ENCODE data around the gene ZSWIM6.

The ZSWIM6 gene

GRCh38 chr5:61301341-61302199 is 30.5 kb upstream of the ZSWIM6 start:
- no peaks in the 10 kb centered on the region for H4K20me1 ChIP-seq (ENCODE audit: insufficient read depth, low read length)
- H3K9me2 ChIP-seq (replicated peaks; ENCODE audit: insufficient read depth, low read length), result no peaks in the 10 kb centered on the region
- TF ChIP-seq EZH2phosphoT487 (IDR thresholded peaks at IDR 0.05; ENCODE audit: low read length) (no peak), EZH2 (optimal IDR thresholded peaks at IDR 0.05; ENCODE audit: low read depth, low read length) (no peak)
- TF ChIP-seq, protein P1, sequence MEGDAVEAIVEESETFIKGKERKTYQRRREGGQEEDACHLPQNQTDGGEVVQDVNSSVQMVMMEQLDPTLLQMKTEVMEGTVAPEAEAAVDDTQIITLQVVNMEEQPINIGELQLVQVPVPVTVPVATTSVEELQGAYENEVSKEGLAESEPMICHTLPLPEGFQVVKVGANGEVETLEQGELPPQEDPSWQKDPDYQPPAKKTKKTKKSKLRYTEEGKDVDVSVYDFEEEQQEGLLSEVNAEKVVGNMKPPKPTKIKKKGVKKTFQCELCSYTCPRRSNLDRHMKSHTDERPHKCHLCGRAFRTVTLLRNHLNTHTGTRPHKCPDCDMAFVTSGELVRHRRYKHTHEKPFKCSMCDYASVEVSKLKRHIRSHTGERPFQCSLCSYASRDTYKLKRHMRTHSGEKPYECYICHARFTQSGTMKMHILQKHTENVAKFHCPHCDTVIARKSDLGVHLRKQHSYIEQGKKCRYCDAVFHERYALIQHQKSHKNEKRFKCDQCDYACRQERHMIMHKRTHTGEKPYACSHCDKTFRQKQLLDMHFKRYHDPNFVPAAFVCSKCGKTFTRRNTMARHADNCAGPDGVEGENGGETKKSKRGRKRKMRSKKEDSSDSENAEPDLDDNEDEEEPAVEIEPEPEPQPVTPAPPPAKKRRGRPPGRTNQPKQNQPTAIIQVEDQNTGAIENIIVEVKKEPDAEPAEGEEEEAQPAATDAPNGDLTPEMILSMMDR (IDR thresholded peaks at IDR 0.05; ENCODE audit: low read length), result no peak
- H3K9ac ChIP-seq (ENCODE audit: low read length), result no peak overlapping the region
- H3K9me3 ChIP-seq (replicated peaks; ENCODE audit: insufficient read depth, low read length), result no peaks in the 10 kb centered on the region
- H3K36me3 ChIP-seq (replicated peaks; ENCODE audit: insufficient read depth, low read length), result no peaks in the 10 kb centered on the region
- peaks cover 32% of the 10 kb centered on the region for H3K4me1 ChIP-seq (ENCODE audit: low read length)
- no peak overlapping the region for H3K27ac ChIP-seq (ENCODE audit: low read length)
- H3K4me2 ChIP-seq (ENCODE audit: low read depth, low read length), result no peak overlapping the region
- H3K4me3 ChIP-seq (ENCODE audit: low read length), result no peak overlapping the region
- no peak for DNase-seq
- H2AFZ ChIP-seq (ENCODE audit: low read length), result no peak overlapping the region
- H3F3A ChIP-seq (ENCODE audit: insufficient read depth, low read length), result peaks cover 8% of the 10 kb centered on the region
- H3K79me2 ChIP-seq (ENCODE audit: low read length), result no peaks in the 10 kb centered on the region
- H3K27me3 ChIP-seq (replicated peaks; ENCODE audit: insufficient read depth, low read length), result no peaks in the 10 kb centered on the region

GRCh38 chr5:61302200-61302563 is 29.9 kb upstream of the ZSWIM6 start:
- no peak overlapping the region for H3K4me2 ChIP-seq (ENCODE audit: low read depth, low read length)
- no peak overlapping the region for H3K27ac ChIP-seq (ENCODE audit: low read length)
- H3K4me1 ChIP-seq (ENCODE audit: low read length), result peaks cover 33% of the 10 kb centered on the region

GRCh38 chr5:61303346-61303745 is 28.7 kb upstream of the ZSWIM6 start:
- Histone ChIP-seq H3K4me2 (ENCODE audit: low read depth, low read length) (peak overlapping the region; percentile 24; the same call in 1 of the 2 replicates), H3K9ac (ENCODE audit: low read length) (no peak overlapping the region), H3K27me3 (replicated peaks; ENCODE audit: insufficient read depth, low read length) (no peaks in the 10 kb centered on the region), H2AFZ (ENCODE audit: low read length) (no peak overlapping the region), H3K27ac (ENCODE audit: low read length) (no peak overlapping the region), H3K4me1 (ENCODE audit: low read length) (peaks cover 30% of the 10 kb centered on the region), H3K9me2 (replicated peaks; ENCODE audit: insufficient read depth, low read length) (no peaks in the 10 kb centered on the region), H3F3A (ENCODE audit: insufficient read depth, low read length) (peaks cover 15% of the 10 kb centered on the region), H3K36me3 (replicated peaks; ENCODE audit: insufficient read depth, low read length) (no peaks in the 10 kb centered on the region), H3K9me3 (replicated peaks; ENCODE audit: insufficient read depth, low read length) (no peaks in the 10 kb centered on the region), H4K20me1 (ENCODE audit: insufficient read depth, low read length) (no peaks in the 10 kb centered on the region), H3K79me2 (ENCODE audit: low read length) (no peaks in the 10 kb centered on the region), H3K4me3 (ENCODE audit: low read length) (no peak overlapping the region)
- TF ChIP-seq EZH2 (optimal IDR thresholded peaks at IDR 0.05; ENCODE audit: low read depth, low read length) (no peak), EZH2phosphoT487 (IDR thresholded peaks at IDR 0.05; ENCODE audit: low read length) (no peak)
- TF ChIP-seq, protein P1 (IDR thresholded peaks at IDR 0.05; ENCODE audit: low read length), result no peak
- peak; percentile 44 for DNase-seq

More at GRCh38 chr5:61302200-61302563, 29.9 kb upstream of the ZSWIM6 start:
- Histone ChIP-seq H3K27me3 (replicated peaks; ENCODE audit: insufficient read depth, low read length) (no peaks in the 10 kb centered on the region), H3K9ac (ENCODE audit: low read length) (no peak overlapping the region), H3K9me2 (replicated peaks; ENCODE audit: insufficient read depth, low read length) (no peaks in the 10 kb centered on the region), H3F3A (ENCODE audit: insufficient read depth, low read length) (peaks cover 14% of the 10 kb centered on the region), H3K79me2 (ENCODE audit: low read length) (no peaks in the 10 kb centered on the region), H4K20me1 (ENCODE audit: insufficient read depth, low read length) (no peaks in the 10 kb centered on the region), H3K36me3 (replicated peaks; ENCODE audit: insufficient read depth, low read length) (no peaks in the 10 kb centered on the region), H3K9me3 (replicated peaks; ENCODE audit: insufficient read depth, low read length) (no peaks in the 10 kb centered on the region), H3K4me3 (ENCODE audit: low read length) (no peak overlapping the region), H2AFZ (ENCODE audit: low read length) (no peak overlapping the region)
- no peak for DNase-seq
- TF ChIP-seq EZH2 (optimal IDR thresholded peaks at IDR 0.05; ENCODE audit: low read depth, low read length), result no peak
- TF ChIP-seq EZH2phosphoT487 (IDR thresholded peaks at IDR 0.05; ENCODE audit: low read length), result no peak
- TF ChIP-seq, protein P1 (IDR thresholded peaks at IDR 0.05; ENCODE audit: low read length), result no peak
